Measurements from ENCODE around the gene CDH4.

Gene CDH4

DNA sequence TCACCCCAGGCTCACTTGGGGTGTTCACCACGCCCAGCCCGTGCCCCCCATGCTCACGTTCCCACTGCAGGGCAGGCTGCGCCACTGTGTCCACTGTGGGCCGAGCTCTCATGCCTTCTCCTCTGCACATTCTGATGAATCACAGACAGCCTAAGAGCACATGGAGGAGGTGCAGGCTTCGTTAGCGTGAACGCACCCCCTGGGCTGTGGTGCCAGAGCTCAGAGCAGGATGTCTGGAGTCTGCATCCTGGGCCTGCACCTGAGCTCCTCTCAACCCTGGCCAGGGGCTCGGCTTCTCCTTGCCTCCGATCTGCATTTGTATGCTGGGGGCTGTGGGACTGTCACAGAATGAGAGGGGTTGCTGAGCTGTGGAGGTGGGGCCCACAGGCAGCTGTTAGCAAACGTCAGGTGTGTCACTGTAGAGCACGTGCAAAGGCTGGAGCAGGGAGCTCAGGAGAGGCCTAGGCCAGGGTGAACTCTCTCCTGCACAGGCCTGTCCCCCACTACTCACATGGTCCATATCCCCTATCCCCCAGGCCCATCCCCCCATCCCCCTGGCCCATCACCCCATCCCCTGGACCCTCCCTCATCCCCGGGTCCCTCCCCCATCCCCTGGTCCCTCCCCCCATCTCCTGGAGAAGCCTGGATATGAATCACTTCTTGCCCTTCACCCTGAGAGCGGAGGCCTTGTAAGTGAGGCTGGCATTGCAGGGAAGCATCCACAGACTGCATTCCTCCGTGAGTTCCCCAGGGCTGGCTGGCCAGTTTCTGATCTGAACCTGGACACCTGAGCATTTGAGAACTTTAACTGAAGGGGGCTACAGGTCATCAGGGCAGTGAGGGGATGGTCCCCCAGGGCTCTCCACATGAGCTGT is 504.1 kb downstream of the CDH4 start:
- in situ Hi-C loops (cut with MboI; ENCODE audit: low sequenced_read_pairs): no loop called here

DNA sequence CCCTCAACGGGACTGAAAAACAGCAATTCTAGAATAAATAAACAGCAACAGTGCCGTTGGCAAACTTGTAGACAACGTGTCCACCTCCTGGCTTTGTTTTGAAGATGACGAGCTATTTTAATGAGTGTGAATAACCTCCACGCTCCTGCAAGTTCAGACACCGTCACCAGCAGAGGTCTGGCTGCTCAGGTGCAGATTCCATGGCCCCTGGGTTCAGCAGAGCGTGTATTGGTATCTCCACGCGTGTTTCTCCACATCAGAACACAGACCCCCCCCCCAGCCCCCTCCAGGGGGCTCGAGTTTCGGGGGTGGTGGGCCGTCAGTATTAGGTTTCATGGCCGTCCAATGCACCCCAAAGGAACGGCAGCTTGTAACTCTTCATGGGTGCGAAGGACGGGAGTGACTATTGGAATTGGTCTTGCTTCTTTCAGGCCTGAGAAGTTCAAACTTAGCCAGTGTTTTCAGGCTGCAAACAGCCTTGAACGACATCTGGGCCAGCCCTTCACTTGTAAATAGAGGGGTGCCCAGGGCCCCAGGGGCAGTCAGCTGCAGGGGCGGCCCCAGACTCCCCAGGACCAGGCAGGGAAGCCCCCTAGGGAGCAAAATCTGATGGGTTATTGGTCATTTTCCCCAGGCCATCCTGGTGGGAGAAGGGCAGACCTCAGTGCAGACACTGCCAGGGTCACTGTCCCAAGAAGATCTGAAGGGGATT is 505.1 kb downstream of the CDH4 start:
- in situ Hi-C loops (cut with MboI; ENCODE audit: low sequenced_read_pairs): no loop called here

DNA sequence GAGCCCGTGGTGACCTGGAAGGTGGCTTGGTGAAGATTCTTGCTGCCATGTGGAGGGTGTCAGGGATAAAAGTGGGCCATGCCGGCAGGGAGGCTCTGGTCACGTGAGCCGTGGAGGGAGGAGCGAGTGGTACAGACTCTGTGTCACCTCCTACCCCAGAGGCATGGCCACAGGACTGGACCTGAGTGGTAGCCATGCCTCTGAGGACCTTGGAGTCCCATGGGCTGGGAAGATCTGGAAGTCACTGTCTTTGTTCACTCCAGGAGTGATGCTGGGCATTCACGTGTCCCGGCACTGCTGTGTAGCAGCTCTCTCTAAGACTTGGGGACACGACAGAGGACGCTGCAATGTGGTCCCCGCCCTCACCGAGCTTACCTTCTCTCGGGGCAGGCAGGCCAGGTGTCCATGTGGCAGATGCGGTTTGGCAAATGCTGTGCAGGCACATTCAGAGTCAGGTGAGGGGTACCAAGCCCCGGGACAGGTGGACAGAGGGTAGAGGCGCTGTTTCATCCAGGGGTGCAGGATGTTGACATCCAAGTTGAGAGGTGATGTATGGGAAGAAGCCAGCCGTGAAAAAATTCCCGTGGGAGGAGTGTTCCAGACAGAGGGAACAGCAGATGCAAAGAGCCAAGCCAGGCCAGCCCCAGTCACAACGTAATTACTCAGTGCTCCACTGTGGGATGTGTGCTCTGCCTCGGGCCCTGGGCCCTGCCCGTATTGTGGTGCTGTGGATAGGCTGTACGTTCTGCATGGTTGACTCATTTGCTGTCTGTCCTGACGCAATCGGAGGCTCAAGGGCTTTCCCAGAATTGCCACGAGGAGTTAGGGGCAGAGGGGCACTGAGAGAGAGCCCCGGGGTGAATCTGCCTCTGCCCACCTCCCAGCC is 505.9 kb downstream of the CDH4 start:
- in situ Hi-C loops (cut with MboI; ENCODE audit: low sequenced_read_pairs): no loop called here

DNA sequence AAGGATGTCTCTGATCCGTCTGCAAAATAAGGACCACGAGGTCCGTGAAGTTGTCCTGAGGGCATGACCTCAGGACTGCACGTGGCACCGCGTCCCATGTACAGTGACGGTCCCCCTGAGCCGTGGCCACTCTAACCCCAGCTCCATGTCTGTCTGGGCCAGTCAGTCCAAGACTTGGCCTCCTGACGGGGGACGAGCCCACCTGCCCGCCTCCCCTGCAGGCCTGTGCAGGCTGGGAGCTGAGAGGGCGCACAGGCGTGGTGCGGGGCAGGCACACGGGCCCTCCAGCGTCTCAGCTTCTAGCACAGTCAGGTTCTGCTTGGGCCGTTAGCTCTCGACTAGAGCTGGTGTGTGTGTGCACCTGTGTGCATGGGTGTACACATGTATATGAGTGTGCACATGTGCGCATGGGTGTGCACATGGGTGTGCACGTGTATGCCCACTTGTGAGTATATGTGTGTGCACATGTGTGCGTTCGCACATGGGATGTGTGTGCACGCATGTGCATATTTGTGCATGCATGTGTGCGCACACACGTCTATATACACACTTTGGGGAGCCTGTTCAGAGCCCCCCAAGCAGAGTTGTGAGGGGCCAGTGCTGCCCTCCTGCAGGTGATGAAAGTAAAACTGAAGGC is 506.6 kb downstream of the CDH4 start:
- in situ Hi-C loops (cut with MboI; ENCODE audit: low sequenced_read_pairs): no loop called here

DNA sequence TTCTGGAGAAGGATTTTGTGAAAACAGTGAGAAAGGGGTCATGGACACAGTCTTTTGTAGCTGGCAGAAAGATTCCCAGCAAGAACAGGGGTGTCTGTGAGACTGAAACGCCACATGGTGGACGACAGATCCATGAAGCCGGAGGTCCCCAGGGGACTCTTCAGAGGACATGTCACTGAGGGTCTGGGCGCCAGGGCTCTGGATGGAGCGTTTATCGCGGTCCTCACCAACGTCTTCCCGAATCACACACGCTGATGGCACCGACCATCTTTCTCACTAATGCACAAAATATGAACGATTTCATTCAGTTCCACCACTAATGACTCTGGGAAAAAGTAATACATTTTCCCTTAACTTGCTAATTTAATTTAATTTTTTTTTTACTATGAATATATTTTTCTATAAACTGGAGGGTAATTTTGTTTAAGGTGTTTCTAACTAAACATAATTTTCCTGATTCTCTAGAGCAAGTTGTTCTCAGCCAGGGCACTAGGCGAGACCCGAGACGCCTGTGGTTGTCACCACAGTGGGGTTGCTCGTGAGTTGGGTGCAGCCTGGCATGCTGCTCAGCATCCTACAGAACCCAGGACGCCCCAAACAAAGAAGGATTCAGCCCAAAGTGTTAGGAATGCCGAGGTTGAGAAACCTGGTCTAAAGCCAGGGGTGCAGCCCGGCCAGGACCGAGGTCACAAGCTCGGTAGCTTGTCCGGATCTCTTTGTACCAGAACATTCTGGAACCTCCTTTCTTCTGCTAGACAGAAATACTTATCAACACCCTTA is 507.4 kb downstream of the CDH4 start:
- in situ Hi-C loops (cut with MboI; ENCODE audit: low sequenced_read_pairs): no loop called here

DNA sequence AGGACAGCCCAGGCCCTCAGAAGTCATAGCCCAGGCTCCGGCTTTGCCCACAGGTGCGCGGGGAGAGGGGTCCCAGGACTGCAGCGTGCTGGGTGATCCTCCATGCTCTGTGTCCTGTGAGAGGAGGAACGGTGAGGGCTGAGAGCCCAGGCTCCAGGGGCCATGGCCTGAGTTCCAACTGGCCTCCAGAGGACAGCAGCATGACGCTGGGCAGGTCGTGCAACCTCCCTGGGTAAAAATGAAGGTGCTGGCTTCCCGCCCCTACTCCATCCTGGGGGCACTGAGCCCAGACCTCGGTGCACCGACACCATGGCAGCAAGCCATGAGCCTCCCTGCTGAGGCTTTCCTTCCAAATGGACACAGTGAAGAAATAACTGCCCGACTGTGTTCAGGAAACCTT is 508.3 kb downstream of the CDH4 start:
- in situ Hi-C loops (cut with MboI; ENCODE audit: low sequenced_read_pairs): no loop called here

DNA sequence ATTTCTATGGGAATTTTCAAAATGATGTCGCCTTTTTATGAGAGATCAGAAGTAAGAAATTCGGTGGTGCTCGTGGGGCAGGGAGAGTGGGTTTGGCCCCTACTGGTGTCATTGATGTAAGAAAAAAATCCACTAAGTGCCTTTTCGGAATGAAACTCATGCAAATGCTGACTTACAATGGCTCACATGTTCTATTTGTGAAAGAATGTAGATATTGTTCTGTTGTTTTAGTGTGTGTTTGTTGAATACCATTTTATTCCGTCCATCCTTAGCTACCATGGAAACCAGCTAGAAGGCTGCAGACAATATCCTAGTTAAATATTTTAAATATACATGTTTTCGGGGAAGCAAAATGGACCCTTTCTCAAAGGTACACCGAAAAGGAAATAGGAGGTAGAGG is 508.7 kb downstream of the CDH4 start:
- in situ Hi-C loops (cut with MboI; ENCODE audit: low sequenced_read_pairs): no loop called here

DNA sequence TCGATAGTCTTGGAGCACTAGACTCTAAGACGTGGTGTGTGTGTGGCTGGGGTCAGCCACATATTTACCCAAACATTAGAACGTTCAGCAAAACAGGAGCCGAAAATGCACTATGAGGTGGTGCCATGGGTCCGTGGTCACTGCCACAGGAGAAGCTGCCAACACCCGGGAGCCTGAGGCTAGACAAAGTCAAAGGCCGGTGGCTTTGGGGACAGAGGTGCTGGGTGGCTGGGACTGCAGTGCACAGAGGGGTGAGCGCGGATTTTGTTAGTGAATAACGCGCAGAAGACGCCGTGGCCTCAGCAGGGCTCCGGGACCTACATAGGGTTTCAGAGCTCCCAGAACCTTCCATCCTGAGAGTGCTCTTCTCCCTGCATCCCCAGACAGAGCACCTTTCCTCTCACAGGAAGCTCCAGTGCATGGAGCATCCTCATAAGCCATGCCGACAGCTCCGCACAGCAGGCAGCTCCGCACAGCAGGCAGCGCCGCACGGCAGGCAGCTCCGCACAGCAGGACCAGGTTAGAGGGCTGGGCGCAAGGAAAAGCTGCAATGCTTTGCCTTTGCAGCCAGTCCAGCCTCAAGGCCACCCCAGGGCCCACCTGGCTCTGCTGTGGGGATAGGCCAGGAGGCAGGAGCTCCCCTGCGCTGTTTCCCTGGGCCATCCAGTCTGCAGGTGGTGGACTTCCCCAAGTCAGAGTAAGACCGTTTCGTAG is 509.5 kb downstream of the CDH4 start:
- in situ Hi-C loops (cut with MboI; ENCODE audit: low sequenced_read_pairs): no loop called here

DNA sequence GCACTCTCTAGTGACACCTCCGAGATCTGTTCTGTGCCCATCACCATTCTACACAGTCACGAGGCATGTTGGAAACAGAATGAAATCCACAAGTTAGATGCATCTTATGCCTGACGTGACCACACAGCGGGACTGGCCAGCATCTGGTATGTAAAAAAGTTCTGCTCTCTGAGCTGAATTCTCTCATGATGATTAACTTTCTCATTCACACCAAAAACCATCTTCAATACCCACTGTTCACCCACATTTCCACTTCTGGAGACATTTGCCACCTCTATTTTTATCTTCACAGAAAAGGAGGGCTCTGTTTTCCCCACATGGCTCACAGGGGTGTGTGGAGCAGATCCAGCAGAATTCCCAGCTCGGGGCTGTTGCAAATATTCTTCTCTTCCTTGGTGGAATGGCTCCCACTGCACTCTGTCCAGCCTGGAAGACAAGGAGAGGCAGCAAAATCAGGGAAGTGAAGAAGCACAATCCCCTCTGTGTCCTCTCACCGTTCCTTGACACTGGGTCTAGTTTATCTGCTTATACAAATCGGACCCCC is 510.2 kb downstream of the CDH4 start:
- in situ Hi-C loops (cut with MboI; ENCODE audit: low sequenced_read_pairs): no loop called here

DNA sequence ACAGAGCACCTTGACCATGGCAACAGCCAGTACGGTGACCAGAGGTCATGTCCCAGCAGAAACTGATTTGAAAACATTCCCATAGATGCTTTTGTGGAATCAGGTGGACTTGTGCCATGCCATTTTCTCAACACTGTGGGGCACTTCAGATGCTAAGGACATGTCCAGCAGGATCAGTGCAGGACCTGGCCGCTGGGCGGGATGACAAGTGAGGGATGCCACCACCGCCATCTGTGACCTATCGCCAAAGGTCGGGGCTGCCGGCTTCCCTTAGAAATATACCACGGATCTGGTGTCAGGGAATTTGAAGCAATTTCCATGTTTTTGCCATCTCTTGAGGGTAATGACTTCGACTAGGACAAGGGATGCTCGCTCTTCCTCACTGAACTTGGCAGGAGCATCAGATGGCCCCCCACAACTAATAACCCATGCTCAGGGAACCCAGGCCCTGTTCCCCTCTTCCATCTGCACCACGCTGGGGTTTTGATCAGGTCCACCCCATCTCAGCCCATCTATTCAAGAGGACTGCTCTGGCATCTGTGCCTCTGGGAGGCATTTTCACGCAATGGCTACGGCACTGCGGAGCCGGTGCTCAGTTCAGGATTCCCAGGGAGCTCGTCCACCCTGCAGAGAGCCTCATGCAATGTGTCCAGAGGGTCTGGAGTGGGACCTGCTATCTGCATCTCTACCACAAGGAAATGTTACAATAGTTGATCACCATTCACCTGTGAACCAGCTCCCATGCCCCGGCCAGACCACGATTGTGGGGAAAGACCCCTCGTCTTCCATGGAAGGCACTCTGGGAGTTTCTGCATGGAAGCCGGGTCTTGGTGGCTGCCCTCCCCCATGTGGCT is 511.1 kb downstream of the CDH4 start:
- in situ Hi-C loops (cut with MboI; ENCODE audit: low sequenced_read_pairs): no loop called here

DNA sequence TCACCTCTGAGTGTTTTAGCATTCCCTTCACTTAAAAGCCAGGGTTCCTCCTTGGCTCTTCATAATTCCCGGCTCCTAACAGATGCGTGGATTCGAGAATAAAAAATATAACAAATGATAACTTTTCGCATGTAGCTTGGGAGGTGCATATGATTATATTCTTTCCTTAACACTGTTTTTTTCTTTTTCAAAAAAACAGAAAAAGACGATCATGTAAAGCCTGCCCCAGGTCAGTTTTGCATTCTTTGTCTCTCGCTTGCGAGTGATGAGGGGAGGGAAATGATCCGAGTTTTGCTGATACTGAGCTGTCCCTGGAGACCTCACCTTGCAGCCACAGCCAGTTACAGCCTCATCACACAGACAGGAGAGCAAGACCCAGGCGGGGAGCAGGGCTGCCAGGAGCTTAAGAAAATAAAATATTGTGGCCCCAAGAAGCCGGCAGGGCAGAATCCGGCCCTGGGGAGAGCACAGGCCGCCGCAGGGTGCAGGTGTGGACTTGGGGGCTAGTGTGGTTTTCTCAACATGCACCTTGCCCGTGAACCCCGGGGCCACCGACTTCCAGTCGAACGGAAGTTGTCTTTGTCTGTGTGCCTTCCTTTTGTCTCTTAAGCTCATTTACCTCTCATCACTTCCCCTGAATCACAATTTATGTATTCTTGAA is 511.8 kb downstream of the CDH4 start:
- in situ Hi-C loops (cut with MboI; ENCODE audit: low sequenced_read_pairs): no loop called here

DNA sequence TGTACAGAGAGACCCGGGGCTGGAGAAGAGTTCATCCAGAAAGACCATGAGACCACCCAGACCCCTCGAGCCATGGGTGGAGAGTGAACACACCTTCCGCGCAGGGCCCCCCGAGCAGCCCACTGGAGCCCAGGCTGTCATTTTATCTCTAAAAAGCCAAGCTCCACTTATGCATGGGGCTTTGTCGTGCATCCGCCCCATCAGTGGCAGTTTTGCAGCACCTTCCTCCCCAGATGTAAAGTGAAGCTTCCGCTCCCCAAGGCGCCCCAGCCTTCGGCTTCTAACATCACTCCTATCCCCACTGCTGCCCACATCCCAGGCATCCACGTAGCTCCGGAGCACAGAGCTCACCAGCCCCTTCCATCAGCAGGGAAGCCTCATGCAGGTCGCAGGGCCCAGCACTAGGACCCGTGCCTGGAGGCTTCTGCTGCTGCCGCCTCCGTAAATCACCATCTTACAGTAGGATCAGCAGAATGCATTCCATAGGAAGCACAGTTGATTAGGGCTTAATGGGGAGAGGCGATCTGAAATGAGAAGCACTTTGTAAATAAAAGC is 512.5 kb downstream of the CDH4 start:
- in situ Hi-C loops (cut with MboI; ENCODE audit: low sequenced_read_pairs): no loop called here

DNA sequence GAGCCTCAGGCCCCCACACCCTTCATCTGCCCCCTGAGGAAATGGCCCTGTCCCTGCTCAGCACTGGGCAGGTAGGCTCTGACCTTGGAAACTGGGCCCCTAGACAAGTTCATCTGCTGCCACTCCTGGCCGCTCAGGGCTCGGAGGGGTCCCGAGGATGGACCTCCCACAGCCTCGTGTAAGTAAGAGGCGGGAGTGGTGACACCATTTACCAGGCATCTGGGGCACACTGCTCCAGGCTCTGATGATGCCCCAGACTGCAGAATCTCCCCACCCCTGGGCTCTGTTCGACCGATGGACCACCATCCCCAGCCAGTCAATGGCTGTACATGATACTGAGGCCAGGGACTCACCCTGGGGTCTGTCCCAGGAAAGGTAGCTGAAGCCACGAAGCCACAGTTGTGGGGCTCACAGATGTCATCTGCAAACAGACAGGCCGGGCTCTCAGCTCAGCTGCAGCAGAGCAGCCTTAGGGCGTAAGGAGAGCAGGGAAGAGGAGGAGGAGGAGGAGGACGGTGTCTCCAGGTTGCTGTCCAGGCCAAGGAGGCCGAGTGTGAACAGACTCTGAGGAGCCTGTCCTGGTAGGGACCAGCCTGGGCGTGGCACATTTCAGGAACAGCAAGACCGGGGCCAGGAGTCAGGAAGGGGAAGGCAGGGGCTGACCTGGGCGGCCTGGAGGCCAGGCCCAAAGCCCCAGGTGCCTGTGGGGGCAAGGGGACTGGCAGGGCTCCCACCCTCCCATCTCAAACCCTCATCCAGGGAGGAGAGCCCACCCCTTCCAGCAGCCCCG is 513.2 kb downstream of the CDH4 start:
- in situ Hi-C loops (cut with MboI; ENCODE audit: low sequenced_read_pairs): no loop called here

DNA sequence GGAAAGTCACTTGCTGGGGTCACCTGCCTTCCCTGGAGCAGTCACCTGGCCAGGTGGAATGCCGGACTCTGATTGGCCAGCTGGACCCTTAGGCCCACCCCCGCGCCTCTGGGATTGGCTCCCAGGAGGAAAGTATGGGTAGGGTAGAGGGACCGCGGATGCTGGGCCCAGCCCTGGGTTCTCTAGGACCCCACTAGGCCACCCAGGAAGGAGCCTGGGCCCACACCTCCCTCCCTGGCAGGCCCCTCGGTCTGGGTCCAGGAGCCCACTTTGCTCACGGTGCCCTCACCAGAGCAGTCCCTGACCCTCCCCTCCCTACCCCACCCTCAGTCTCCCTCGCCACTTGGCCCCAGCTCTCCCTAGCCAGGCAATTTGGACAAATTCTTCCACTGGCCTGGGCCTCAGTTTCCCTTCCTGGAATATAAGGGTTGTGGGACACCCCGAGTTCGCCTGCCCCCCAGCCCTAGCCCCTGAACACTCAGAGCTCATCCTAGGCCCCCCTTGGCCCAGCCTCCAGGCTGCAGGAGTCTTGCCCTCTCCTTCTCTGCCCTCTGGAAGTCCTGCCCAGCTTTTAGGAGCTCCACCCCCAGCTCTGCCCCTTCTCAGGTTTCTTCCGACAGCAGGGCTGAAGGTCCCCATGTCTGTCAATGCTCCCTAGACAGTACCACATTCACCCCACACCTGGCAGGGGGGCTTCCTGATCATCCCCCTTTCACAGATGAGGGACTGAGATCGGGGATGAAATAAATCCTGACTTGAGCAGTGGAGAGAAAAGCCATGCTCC is 514.0 kb downstream of the CDH4 start:
- in situ Hi-C loops (cut with MboI; ENCODE audit: low sequenced_read_pairs): no loop called here

DNA sequence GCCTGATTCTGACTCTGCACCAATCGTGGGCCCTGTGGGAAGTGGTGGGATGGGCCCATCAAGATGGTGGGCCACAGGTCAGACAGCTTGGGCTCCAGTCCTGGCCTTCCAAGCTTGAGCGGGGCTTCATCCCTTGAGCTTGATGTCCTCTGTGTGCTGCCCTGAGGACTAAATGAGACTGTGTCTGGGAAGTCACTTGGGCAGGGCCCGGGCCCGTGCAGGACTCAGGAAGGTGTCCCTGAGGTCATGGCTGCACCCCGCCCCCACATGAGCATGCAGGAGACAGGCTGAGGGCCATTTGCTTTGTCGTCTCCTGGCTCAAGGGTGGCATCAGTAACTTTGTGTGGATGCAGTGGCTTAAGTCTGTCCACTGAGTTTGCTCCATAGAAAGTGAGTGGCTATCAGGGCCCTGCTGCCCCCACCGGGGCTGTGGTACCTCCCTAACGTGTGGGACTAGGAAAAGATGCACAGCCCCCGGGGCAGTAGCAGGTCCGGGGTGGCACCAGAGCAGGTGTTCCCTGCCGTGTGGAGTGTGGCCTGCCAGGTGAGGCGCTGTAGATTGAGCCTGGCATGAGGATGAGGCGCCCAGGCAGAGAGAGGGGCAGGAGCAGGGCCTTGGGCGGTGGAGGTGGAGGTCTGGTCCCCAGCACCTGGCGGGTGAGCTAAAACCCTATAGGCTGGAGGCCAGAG is 515.0 kb downstream of the CDH4 start:
- in situ Hi-C loops (cut with MboI; ENCODE audit: low sequenced_read_pairs): no loop called here

Measured in HL-60/S4 treated with phorbol 12-myristate 13-acetate at 8.2 ng/mL for 4 days and 3 days (cell line).